HG03139 (cell line): ENCODE measurements around the gene FBXO7.

Source experiments
- ATAC-seq: cut with Tn5 transposase; IDR thresholded peaks from one replicate; pipeline ENCODE4 v1.9.1; 2021; ENCODE audit not compliant: unreplicated experiment

Gene FBXO7

GRCh38 chr22:32489377-32489776, 14.8 kb downstream of the FBXO7 start:
- no peak for ATAC-seq

- no peak for ATAC-seq
Observed at GRCh38 chr22:32490279-32490678, 15.7 kb downstream of the FBXO7 start.

GRCh38 chr22:32492111-32492510, 17.5 kb downstream of the FBXO7 start:
- ATAC-seq, result no peak

GRCh38 chr22:32493551-32493950, 18.9 kb downstream of the FBXO7 start:
- ATAC-seq, result no peak

DNA sequence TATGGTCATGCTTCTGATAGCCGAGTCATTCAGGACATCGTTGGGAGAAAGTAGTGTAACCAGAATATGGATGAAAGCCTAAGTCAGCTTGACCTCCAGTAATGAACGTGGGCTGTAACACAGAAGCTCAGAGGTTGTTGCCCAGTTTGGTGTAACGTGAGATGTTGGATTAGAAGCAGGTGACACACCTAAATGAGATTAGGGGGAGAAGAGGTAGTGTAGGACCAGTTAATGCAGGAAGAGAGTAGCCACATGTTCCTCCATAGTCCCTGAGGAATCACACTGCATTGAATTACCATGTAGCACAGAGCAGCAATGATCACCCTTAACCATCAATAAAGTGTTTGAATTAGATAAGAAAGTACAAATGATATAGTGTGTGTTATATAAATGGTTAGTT, 20.4 kb downstream of the FBXO7 start:
- no peak for ATAC-seq

DNA sequence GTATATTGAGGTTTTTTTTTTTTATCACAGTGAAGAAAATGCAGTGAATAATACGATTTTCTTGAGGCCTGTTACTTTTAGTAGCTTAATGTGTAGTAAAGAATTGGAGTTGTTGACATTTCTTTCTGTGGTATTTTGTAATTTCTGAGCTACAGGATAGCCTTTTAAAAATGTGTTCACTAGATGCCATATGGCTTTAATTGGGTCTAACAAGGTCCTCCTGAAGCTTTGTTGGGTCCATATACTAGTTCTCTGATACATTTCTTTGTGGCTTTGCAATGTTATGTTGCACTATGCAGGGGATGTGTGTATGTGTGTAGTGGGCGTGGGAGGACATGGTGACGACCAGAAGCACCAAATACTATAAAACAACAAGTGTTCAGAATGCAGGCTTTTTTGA, 25.1 kb downstream of the FBXO7 start:
- no peak for ATAC-seq

GRCh38 chr22:32501836-32502752, 27.5 kb downstream of the FBXO7 start:
- ATAC-seq, result no peak

GRCh38 chr22:32509045-32509444, 34.4 kb downstream of the FBXO7 start:
- no peak for ATAC-seq

DNA sequence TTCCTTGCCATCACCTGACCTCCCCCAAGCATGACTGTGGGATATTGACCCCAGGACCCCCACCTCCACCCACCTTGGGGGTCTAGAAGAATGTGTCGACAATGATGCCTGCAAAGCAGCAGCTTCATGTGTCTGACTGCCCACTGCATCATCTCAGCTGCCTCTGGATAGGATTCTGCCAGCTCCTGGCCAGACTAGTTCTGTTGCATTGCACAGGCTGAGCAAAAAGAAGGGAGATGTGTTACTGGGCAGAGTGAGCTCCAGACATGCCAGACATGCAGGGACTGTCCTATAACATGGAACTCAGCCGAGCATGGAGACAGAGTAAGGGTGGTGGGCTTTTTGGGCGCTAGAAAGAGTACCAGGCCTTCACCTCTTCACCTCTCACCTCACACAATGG, 36.7 kb downstream of the FBXO7 start:
- ATAC-seq, result no peak

- ATAC-seq, result no peak
Observed at GRCh38 chr22:32511776-32512175, 37.2 kb downstream of the FBXO7 start.

GRCh38 chr22:32512267-32512982, 37.8 kb downstream of the FBXO7 start:
- no peak for ATAC-seq

DNA sequence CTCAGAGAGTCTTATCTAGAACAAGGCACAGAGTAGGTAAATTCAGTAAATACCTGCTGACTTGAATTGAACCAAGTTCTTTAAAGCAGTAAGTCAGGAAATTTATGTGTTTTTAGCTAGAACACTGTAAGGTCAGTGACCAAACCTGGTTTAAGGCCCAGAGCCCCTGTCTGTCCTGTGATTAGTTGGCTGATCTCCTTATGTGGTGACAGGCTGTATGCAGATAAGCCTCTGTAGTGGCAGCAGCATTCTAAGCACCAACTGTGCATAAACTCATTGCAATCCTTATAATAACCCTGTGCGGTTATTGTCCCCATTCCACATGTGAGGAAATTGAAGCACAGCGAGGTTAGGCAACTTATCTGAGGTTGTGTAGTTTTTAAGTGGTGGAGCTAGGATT, 40.5 kb downstream of the FBXO7 start:
- ATAC-seq, result no peak

DNA sequence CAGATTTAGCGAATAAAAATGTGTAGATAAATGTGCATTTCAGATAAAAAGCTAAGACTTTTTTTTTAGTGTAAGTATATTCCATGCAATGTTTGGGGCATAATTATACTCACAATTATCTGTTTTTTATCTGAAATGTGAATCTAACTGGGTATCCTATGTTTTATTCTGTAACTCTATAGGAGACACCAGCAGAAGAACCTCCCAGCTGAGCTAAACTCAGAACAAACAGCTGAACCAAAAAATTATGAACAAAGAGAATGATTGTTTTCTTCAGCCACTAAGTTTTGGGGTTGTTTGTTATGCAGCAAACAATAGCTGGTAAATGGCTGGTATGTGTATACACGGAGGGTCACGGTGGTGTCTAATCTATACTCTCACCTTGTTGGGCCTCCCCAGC, 42.9 kb downstream of the FBXO7 start:
- no peak for ATAC-seq

- ATAC-seq, result no peak
Observed at GRCh38 chr22:32517921-32518320, 43.3 kb downstream of the FBXO7 start.

DNA sequence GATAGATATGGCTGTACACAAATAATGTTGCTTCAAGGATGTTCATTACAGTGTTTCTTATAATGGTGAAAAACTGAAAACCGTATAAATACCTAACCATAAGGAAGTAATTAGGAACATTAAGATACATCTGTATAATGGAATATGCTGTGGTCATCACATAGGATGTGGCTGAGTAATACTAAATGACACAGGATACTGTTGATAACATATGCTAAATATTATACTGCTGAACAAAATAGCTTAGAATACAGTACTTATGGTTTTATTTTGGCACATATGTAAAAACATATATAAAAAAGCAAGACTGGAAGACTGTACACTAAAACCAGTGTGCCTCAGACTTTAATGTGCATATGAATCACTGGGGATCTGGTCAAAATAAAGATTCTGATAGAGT, 43.8 kb downstream of the FBXO7 start:
- ATAC-seq, result no peak

DNA sequence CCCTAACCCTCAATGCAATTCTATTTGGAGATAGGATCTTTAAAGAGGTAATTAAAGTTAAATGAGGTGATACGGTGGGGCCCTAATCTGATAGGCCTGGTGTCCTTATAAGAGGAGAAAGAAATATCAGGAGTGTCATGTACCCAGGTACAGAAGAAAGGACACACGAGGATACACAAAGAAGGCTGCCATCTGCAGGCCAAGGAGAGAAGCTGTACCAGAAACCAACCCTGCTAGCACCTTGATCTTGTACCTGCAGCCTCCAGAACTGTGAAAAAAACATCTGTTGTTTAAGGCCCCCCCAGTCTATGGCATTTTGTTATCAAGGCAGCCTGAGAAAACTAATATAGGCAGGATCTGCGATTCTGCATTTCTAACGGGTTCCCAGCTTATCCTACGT, 44.2 kb downstream of the FBXO7 start:
- no peak for ATAC-seq

- no peak for ATAC-seq
Observed at GRCh38 chr22:32520612-32521011, 46.0 kb downstream of the FBXO7 start.

GRCh38 chr22:32522237-32522636, 47.6 kb downstream of the FBXO7 start:
- no peak for ATAC-seq

- no peak for ATAC-seq
Observed at GRCh38 chr22:32527756-32528155, 53.1 kb downstream of the FBXO7 start.

GRCh38 chr22:32528316-32528715, 53.7 kb downstream of the FBXO7 start:
- ATAC-seq, result no peak

DNA sequence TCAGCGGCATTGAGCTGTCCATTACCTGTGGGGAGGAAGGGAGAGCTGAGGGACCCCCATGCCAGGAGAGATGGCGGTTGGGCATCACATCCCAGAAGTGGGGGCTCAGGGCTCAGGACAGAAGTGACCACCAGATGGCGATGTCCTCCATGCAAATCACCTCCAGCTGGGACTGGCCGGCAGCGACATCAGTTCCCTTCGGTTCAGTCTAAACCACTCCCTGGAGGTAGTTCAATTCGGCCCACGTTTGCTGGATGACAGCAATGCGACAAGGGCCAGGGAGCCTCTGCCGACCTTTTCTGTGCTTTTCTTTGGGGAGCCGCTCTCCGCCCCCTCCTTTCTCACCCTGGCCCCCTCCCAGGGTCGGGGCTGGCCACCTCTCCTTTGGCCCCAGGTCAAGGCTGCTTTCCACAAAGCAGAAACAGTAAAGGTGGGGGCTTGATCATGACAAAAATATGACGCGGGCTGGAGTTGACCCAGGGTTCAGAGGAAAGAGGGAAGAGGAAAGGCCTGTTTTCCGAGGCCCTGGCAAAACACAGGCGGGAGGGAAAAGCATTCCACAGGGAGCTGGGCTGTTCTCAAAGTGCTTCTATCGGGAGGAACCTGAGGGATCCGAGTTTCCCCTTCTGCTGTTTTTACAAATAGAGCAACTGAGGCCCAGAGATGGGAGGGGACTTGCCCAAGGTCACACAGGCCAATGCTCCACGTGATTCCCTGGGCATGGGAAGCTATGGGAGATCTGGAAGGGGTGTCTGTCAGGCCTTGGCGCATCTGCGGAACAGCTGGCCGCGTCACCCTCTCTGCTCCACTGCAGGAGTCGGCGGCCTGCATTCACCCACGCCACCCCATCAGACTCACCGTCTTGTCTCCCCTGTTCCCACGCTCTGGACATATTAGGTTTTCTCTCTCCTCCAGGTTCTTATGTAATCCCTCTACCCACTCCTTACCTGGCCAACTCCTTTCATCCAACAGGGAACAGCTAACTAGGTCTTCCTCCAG, 54.7 kb downstream of the FBXO7 start:
- no peak for ATAC-seq
